ENCODE measurements around the gene PDZD2. TPM values are rescaled to one million over a fixed set of nuclear protein-coding genes. Genes with fewer than 3 reads are reported as not detected.
"Not testable (repeated sequence)": the region's sequence is repeated elsewhere in the genome, so short reads cannot be mapped to it uniquely, and the experiment has no call there.

The PDZD2 gene
- total RNA-seq, 4 donors from 2014 or later = 107 to 195 (median 123) TPM

GRCh38 chr5:31972558-31972957 lies 333.6 kb downstream of the PDZD2 start:
- Histone ChIP-seq H3K27ac (no peak overlapping the region), H3K9me3 (no peaks in the 10 kb centered on the region), H3K27me3 (no peaks in the 10 kb centered on the region), H3K4me3 (no peak overlapping the region), H3K4me1 (peaks cover under 1% of the 10 kb centered on the region), H3K36me3 (no peaks in the 10 kb centered on the region)
- DNase-seq (ENCODE audit: low spot score in 2 of 2) = no peak
- TF ChIP-seq, protein P1, sequence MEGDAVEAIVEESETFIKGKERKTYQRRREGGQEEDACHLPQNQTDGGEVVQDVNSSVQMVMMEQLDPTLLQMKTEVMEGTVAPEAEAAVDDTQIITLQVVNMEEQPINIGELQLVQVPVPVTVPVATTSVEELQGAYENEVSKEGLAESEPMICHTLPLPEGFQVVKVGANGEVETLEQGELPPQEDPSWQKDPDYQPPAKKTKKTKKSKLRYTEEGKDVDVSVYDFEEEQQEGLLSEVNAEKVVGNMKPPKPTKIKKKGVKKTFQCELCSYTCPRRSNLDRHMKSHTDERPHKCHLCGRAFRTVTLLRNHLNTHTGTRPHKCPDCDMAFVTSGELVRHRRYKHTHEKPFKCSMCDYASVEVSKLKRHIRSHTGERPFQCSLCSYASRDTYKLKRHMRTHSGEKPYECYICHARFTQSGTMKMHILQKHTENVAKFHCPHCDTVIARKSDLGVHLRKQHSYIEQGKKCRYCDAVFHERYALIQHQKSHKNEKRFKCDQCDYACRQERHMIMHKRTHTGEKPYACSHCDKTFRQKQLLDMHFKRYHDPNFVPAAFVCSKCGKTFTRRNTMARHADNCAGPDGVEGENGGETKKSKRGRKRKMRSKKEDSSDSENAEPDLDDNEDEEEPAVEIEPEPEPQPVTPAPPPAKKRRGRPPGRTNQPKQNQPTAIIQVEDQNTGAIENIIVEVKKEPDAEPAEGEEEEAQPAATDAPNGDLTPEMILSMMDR (IDR thresholded peaks at IDR 0.05) = no peak
- TF ChIP-seq POLR2A (IDR thresholded peaks at IDR 0.05) = no peak
- TF ChIP-seq POLR2AphosphoS5 (IDR thresholded peaks at IDR 0.05) = no peak
- no peak for TF ChIP-seq EP300 (IDR thresholded peaks at IDR 0.05)

DNA sequence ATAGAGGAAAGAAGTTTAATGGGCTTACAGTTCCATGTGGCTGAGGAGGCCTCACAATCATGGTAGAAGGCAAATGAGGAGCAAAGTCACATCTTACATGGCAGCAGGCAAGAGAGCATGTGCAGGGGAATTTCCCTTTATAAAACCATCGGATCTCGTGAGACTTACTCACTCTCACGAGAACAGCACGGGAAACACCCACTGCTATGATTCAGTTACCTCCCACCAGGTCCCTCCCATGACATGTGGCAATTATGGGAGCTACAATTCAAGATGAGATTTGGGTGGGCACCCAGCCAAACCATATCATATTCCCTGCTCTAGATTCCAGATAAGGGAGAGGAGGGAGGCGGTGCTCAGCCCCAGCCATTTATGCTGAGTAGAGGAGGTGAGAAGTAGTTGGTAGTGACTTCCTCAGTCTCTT lies 336.3 kb downstream of the PDZD2 start:
- WGBS = 77% methylated on average over 5 of the region's 5 CpGs
- H3K4me3 ChIP-seq; H3K36me3 ChIP-seq; H3K27ac ChIP-seq; DNase-seq (ENCODE audit: low spot score in 2 of 2); H3K27me3 ChIP-seq; H3K9me3 ChIP-seq; H3K4me1 ChIP-seq: not testable (repeated sequence)

GRCh38 chr5:31976169-31976568 lies 337.2 kb downstream of the PDZD2 start:
- Histone ChIP-seq H3K27ac (no peak overlapping the region), H3K27me3 (no peaks in the 10 kb centered on the region), H3K9me3 (no peaks in the 10 kb centered on the region), H3K4me3 (no peak overlapping the region), H3K36me3 (no peaks in the 10 kb centered on the region), H3K4me1 (no peaks in the 10 kb centered on the region)
- DNase-seq (ENCODE audit: low spot score in 2 of 2) = no peak
- 100% methylated on average over 1 of the region's 1 CpG for WGBS
- TF ChIP-seq POLR2A (IDR thresholded peaks at IDR 0.05) = no peak
- TF ChIP-seq EP300 (IDR thresholded peaks at IDR 0.05) = no peak
- TF ChIP-seq POLR2AphosphoS5 (IDR thresholded peaks at IDR 0.05) = no peak
- TF ChIP-seq, protein P1 (IDR thresholded peaks at IDR 0.05) = no peak

GRCh38 chr5:31981361-31981945 lies 342.5 kb downstream of the PDZD2 start:
- WGBS = 64% methylated on average over 7 of the region's 7 CpGs
- no peaks in the 10 kb centered on the region for H3K36me3 ChIP-seq
- no peak overlapping the region for H3K27ac ChIP-seq
- TF ChIP-seq, protein P1 (IDR thresholded peaks at IDR 0.05) = no peak
- no peak for TF ChIP-seq POLR2A (IDR thresholded peaks at IDR 0.05)
- TF ChIP-seq EP300 (IDR thresholded peaks at IDR 0.05) = no peak
- TF ChIP-seq POLR2AphosphoS5 (IDR thresholded peaks at IDR 0.05) = no peak
- no peaks in the 10 kb centered on the region for H3K9me3 ChIP-seq
- H3K4me1 ChIP-seq = peaks cover 5% of the 10 kb centered on the region
- no peak for DNase-seq (ENCODE audit: low spot score in 2 of 2)
- H3K4me3 ChIP-seq = no peak overlapping the region
- no peaks in the 10 kb centered on the region for H3K27me3 ChIP-seq

- Histone ChIP-seq H3K4me3 (no peak overlapping the region), H3K4me1 (peaks cover 5% of the 10 kb centered on the region), H3K27ac (no peak overlapping the region), H3K27me3 (no peaks in the 10 kb centered on the region), H3K9me3 (no peaks in the 10 kb centered on the region), H3K36me3 (no peaks in the 10 kb centered on the region)
- no peak for DNase-seq (ENCODE audit: low spot score in 2 of 2)
- TF ChIP-seq EP300 (IDR thresholded peaks at IDR 0.05) (no peak), POLR2AphosphoS5 (IDR thresholded peaks at IDR 0.05) (no peak)
- TF ChIP-seq, protein P1 (IDR thresholded peaks at IDR 0.05) = no peak
- WGBS = 83% methylated on average over 6 of the region's 6 CpGs
Observed at GRCh38 chr5:31982027-31982426, 343.1 kb downstream of the PDZD2 start.

DNA sequence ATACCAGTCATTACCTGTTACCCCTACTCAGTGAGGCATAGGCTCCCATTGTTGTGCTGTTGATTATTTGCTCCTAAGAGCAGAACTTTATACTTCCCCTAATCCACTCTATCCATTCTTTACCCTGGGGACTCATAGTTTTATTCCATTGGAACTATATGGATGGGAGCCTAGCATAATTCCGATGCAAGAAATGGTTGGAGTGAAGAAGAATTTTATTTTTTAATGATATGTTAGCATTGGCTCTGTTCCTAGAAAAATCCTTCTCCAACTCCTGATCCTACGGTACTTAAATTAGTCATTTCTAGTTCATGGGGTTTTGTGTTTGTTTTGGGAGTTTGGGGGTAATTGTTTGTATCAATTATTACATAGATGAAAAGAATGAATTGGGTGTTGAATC lies 343.7 kb downstream of the PDZD2 start:
- TF ChIP-seq EP300 (IDR thresholded peaks at IDR 0.05) (no peak), POLR2AphosphoS5 (IDR thresholded peaks at IDR 0.05) (no peak), POLR2A (IDR thresholded peaks at IDR 0.05) (no peak)
- TF ChIP-seq, protein P1 (IDR thresholded peaks at IDR 0.05) = no peak
- H3K4me3 ChIP-seq = no peak overlapping the region
- H3K27ac ChIP-seq = no peak overlapping the region
- peaks cover 5% of the 10 kb centered on the region for H3K4me1 ChIP-seq
- WGBS = 50% methylated on average over 2 of the region's 2 CpGs
- DNase-seq (ENCODE audit: low spot score in 2 of 2) = no peak
- H3K36me3 ChIP-seq = peaks cover under 1% of the 10 kb centered on the region
- no peaks in the 10 kb centered on the region for H3K27me3 ChIP-seq
- H3K9me3 ChIP-seq = no peaks in the 10 kb centered on the region

Measured in suprapubic skin (tissue), 4 donors.